Gastroesophageal sphincter (tissue), 3 donors: ENCODE data around the gene TEPSIN.
A peak's percentile ranks its signal among the peaks of the same experiment; 100 is the strongest.

Experiments
- CTCF ChIP-seq, 4 experiments: fragments of 200-600 bp in 2 of 4; fragments of 450-650 bp in 2 of 4; sonication (generic) in 1 of 4; IDR thresholded peaks; one replicate each; pipeline ENCODE4 v1.5.1; 2017 to 2019; ENCODE audit warnings: antibody characterized with exemption in 4 of 4, mild to moderate bottlenecking in 2 of 4, moderate library complexity in 2 of 4
- POLR2A ChIP-seq, 2 donors: fragments of 450-650 bp; IDR thresholded peaks; one replicate each; pipeline ENCODE4 v1.6.1; 2017; ENCODE audit warnings: antibody characterized with exemption in 2 of 2, mild to moderate bottlenecking in 2 of 2, moderate library complexity in 1 of 2

- TF ChIP-seq POLR2A (IDR thresholded peaks at IDR 0.05) (no peak), CTCF (IDR thresholded peaks at IDR 0.05) (peak in 3 of 4 experiments; percentile 90 to 94 (median 91))
Observed at GRCh38 chr17:81253358-81254131, 14.7 kb upstream of the TEPSIN start.
